Activated effector memory CD4-positive, alpha-beta T cell treated with anti-CD3 and anti-CD28 coated beads, Interleukin-2, amount 50 U/mL, for 16 hours (primary cell): ENCODE results near the gene ADAMTS2.

Source experiments
- DNase-seq: peaks from one replicate; pipeline ENCODE4 v3.0.0-alpha.2; 2020

ADAMTS2 gene

DNA sequence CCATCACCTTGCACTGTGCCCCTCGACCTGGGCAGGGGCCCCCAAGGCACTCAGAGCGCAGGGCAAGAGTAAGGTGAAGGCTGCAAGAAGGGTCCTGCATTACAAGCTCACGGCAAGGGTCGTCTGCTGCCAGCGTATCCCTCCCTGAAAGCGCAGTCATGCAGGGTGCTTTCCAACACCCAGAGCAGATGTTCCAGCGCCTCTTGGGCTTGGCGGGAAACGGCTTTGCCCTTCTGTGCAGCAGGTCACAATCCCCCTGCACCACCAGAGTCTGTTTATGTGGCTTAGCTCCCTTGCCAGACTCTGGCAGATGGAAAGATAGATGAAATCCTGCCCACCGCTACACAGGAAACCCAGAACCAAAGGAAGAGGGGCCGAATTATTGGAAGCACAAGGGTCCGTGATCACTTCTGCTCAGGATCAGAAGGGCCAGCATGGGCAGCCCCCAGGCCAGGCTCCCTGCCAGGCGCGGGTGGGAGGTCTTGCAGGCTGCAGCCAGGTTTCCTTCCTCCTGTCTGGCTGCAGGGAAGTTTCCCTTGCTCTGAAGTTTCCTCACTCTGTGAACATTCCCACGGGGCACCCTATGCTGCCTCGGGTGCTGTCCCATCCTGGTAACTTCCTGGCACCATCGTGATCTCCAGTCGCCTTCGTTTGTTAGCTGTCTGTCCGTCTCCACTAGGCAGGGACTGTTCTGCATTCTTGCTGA is 152.9 kb downstream of the ADAMTS2 start:
- DNase-seq, result no peak

DNA sequence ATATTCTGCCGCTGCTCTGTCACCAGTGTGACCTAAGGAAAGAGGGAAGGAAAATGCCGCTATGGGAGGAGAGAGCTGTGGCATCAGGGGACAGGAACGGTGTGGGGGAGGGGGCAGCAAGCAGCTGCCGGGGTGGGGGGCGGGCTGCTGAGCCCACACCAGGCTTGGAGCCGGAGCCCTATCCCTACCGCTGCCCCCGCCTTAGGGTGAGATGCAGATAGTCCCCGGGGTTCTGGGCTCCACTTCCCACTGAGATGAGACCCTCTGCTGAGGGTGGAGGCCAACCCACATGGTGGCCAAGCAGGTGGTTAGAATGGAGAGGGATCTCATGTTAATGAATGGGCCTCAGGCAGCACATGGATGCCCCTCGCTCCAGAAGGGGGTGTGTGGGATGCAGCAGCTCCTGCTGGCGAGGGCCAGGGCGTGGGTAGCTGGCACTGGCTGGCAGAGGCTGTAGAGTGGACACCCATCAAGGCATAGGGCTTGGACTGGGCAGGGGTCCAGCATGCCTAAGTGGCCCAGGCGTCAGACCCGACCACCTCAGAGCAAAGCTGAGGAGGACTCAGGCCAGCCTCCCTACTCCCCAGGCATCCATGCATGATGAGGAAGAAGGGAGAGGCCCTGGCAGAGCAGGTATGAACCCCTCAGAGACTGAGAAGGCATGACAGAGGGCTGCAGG is 153.6 kb downstream of the ADAMTS2 start:
- DNase-seq, result no peak

DNA sequence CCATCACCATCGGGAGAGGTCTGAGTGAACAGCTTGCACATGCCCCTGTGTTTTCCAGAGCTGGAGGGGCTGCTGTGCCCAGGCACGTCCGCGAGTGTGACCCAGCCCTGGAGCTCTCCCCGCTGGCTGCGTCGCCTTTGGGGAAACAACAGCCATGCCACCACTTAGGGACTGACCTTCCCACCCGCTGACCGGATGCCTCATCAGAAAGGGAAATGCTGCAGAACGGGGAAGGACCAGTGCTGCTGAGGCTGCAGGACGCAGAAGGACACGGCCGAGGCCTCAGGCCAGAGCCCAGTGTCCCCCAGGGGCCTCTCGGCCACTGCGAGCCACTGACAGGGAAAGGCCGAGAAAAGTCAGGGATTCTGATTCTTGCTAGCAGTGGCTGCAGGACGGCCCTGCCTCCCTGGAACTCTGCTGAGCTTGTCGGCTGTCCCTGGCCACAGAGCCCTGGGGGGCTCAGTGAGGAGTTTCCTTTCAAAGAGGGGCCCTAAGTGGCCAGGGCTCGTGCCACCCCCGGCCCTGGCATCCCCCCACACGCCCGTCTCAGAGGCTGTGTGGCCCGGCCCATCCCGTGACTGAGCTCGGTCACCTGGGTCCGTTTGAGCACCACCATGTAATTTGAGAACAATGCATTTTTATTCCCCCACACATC is 154.3 kb downstream of the ADAMTS2 start:
- no peak for DNase-seq

GRCh38 chr5:179188636-179189035 is 156.6 kb downstream of the ADAMTS2 start:
- DNase-seq, result no peak

- DNase-seq, result no peak
Observed at GRCh38 chr5:179187681-179188575, 157.3 kb downstream of the ADAMTS2 start.

DNA sequence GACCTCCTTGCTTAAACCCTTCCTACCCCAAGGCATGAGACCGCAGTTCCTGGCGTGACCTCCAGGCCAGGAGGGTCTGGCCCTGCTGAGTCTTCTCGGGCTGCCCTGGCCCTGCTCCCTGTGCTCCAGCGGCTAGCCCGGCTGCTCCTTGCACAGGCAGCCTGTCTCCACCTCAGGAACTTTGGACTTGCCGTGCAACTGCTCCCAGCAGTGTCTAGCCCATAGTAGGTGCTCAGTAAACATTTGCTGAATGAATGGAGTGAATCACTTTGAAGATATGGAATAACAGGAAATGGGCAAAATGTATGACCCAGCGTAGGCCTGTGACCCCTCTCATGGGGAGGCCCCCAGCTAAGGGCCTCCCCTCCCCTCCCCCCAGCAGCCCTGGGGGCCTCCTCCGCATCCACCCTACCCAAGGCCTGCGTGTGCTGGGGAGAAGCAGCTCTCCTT is 158.0 kb downstream of the ADAMTS2 start:
- DNase-seq, result no peak

DNA sequence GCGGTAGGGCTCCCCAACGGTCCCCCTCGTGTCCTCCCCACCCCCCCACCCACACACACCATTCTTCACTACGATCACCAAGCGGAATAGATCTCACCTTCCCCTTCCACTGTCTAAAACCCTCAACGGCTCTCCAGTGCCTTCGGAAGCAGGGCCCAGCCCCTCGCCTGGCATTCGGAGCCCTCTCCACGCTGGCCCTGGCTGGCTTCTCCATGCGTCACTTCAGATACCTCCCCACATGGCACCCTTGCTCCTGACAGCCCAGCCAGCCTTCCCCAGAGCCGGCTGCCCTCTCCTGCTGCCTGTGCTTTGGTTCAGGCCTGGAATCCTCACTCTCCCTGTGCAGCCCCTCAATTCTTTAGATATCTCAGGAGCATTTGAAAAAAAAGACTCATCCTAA is 158.5 kb downstream of the ADAMTS2 start:
- no peak for DNase-seq

DNA sequence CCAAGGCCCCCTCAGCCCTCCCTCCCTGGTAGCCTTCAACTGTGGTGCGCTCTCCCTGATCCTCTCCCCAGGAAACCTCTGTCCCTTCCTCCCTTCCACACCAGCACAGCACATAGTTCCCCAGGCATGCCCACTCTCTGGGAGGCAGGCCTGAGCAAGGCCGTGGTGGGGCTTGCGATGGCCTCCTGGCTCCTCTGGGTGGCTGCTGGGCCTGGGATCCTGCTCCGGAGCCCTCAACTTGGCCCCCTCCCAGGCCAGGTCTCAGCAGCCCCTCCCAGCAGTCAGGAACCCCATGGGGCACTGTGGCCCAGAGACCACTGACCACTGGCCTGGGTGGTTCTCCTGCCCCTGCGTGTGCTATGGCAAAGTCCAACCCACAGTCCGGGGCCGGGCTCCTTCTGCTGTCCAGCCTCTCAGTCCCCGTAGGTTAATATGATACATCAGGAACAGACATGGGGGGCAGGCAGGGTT is 159.3 kb downstream of the ADAMTS2 start:
- DNase-seq, result no peak

DNA sequence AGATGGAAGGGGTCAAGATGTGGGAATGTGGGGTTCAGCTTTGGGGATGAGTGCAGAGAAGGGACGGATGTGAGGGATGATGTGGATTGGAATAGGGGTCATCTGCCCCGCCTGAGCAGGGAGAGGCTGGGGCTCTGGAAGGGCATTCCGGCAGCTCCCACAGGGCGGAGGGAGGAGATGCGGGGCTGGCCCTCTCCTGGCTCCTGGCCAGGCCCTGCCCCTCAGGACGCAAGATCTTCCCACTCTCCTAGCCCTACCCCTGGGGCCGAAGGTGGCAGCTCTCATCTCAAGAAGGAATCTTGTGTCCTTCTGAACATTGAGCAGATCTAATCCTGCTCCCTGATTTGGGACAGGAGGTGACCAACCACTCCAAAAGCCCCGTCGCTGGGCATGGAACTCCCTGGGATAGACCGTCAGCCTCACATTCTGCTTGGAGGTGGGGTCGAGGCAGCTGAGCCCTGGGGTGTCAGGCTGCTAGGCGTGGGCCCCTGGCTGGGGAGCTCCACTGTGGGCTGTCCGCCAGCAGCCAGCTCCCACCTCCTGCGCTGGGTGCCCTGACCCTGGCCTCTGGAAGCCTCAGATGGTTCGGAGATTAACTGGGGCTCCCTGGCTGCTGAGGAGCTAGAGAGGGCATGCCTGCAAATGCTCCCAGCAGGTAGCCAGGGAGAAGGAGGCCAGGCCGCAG is 159.9 kb downstream of the ADAMTS2 start:
- no peak for DNase-seq

GRCh38 chr5:179184521-179185050 is 160.7 kb downstream of the ADAMTS2 start:
- DNase-seq, result no peak

DNA sequence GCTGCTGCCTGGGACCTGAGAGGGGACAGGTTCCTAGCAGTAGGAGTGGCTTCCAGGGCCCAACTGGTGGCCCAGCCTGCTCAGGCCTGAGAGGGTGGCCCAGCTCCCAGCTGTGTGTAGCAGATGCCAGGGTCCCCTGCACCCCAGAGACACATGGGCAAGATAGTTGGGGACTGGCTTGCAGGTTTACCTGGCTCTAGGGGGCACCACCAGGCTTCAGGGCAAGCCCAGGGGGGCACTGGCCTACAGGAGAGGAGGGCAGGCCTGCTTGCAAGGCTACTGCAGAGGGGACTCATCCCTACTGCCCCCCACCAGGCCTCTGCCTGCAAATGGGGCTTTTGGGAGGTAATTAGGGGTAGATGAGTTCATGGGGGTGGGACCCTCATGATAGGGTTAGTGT is 161.8 kb downstream of the ADAMTS2 start:
- no peak for DNase-seq

DNA sequence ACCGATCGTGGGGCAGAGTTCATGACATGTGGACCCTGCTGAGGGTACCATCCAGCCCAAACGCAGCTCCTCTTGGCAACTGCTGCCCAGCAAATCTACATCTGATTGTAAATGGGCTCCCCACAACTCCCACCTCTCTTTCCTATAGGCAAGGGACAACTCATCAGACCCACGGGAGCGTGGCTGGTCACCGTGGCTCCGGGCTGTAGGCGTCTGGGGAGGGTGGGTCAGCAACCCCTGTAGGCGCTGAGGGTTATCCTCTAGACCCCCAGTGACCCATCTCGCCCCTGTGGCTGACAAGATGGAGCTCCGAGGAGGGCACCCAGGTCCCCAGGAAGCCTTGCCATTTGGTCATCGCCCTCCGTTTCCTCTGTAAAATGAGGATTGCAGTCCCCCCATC is 162.7 kb downstream of the ADAMTS2 start:
- no peak for DNase-seq

GRCh38 chr5:179181988-179182387 is 163.3 kb downstream of the ADAMTS2 start:
- DNase-seq, result no peak

- no peak for DNase-seq
Observed at GRCh38 chr5:179180921-179181645, 164.2 kb downstream of the ADAMTS2 start.

GRCh38 chr5:179180061-179180610 is 165.1 kb downstream of the ADAMTS2 start:
- DNase-seq, result no peak

GRCh38 chr5:179177711-179178575 is 167.3 kb downstream of the ADAMTS2 start:
- DNase-seq, result no peak

DNA sequence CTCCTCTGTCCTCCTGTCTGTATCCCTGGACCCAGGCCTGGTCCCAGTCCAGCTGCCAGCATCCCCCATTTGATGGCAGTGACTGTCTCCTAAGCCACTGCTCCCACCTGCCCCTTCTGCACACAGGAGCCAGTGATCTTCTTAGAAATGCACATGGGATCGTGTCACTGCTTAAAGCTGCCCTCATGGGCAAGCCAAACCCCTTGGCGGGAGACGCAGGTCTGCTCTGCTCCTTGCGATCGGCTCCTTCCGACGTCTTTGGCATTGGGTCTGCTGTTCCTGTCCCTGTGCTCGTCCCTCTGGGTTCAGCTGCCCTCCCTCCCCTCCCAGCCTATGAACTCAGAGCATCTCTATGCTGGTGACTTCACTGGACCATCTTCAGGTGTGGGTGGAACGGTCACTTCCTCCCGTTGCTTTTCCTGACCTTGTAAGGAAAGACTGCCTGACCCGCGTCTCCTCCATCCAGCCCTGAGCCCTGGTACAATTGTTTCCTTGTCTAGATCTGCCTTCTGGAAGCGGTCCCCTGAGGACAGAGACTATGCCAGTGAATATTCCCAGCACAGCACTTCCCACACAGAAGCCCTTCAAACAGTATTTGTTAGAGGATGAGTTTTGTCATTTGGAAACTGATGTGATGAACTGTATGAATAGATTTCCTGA is 168.6 kb downstream of the ADAMTS2 start:
- no peak for DNase-seq

GRCh38 chr5:179176166-179176565 is 169.1 kb downstream of the ADAMTS2 start:
- DNase-seq, result no peak
